OCI-LY7 (cell line): ENCODE data around the gene NFATC2. TPM values are rescaled to one million over a fixed set of nuclear protein-coding genes. Genes with fewer than 3 reads are reported as not detected.
A peak's percentile ranks its signal among the peaks of the same experiment; 100 is the strongest.

ENCODE experiments used
- BruUV-seq: library from RNA; stranded (reverse); fragments of 400-500 nt; replicated peaks from 2 replicates; lab custom pipeline; 2021; lab: Mats Ljungman, UMichigan
- CTCF ChIA-PET: fragments of 300-600 bp; sonication (Branson Sonifier 250); formaldehyde crosslinking; loops from one replicate; lab custom pipeline; 2022; ENCODE audit warnings: antibody characterized with exemption; ENCODE audit not compliant: unreplicated experiment; lab: Charles Lee
- POLR2A ChIA-PET: fragments of 300-600 bp; sonication (Branson Sonifier 250); formaldehyde crosslinking; loops from one replicate; lab custom pipeline; 2022; ENCODE audit warnings: antibody characterized with exemption; lab: Charles Lee
- DNase-seq: peaks from one replicate; pipeline ENCODE4 v3.0.0-alpha.2; 2015; ENCODE audit warnings: low spot score
- H2AFZ ChIP-seq: fragments of 200-600 bp; sonication (generic), shearing (Covaris generic); 2 replicates; pipeline ENCODE4 v1.6.1; 2014; ENCODE audit warnings: mild to moderate bottlenecking, antibody characterized with exemption, low read length, moderate library complexity
- H3K27ac ChIP-seq: fragments of 200-600 bp; sonication (generic); 2 replicates; pipeline ENCODE4 v1.5.1; 2014; ENCODE audit warnings: mixed run types, low read depth, mild to moderate bottlenecking, moderate library complexity, low read length, inconsistent platforms; ENCODE audit not compliant: poor library complexity, severe bottlenecking
- H3K36me3 ChIP-seq: fragments of 200-600 bp; sonication (generic); 2 replicates; pipeline ENCODE4 v1.6.1; 2014; ENCODE audit warnings: mild to moderate bottlenecking, antibody characterized with exemption, low read length, moderate library complexity, mixed read lengths; ENCODE audit not compliant: insufficient read depth
- H3K4me1 ChIP-seq: fragments of 200-600 bp; sonication (generic); 2 replicates; pipeline ENCODE4 v1.5.1; 2014; ENCODE audit warnings: mild to moderate bottlenecking, low read length; ENCODE audit not compliant: insufficient read depth, poor library complexity, severe bottlenecking
- H3K4me2 ChIP-seq: fragments of 200-600 bp; sonication (generic); 2 replicates; pipeline ENCODE4 v1.6.1; 2014; ENCODE audit warnings: mild to moderate bottlenecking, low read length
- H3K4me3 ChIP-seq: fragments of 200-600 bp; sonication (generic); 2 replicates; pipeline ENCODE4 v1.5.1; 2014; ENCODE audit warnings: mild to moderate bottlenecking, low read depth, low read length; ENCODE audit not compliant: poor library complexity, severe bottlenecking
- H3K79me2 ChIP-seq: fragments of 200-600 bp; sonication (generic); 2 replicates; pipeline ENCODE4 v1.6.1; 2016; ENCODE audit warnings: low read depth, mild to moderate bottlenecking, low read length, moderate library complexity, mixed read lengths; ENCODE audit not compliant: insufficient read depth
- H3K9me2 ChIP-seq: fragments of 200-600 bp; sonication (generic); 2 replicates; pipeline ENCODE4 v1.6.1; 2016; ENCODE audit warnings: mild to moderate bottlenecking, low read length, mixed read lengths; ENCODE audit not compliant: insufficient read depth
- H3K9me3 ChIP-seq: fragments of 200-600 bp; sonication (generic); 2 replicates; pipeline ENCODE4 v1.6.1; 2014; ENCODE audit warnings: mild to moderate bottlenecking, mixed run types, low read length, mixed read lengths
- H4K20me1 ChIP-seq: fragments of 200-600 bp; sonication (generic); 2 replicates; pipeline ENCODE4 v1.6.1; 2014; ENCODE audit warnings: mild to moderate bottlenecking, antibody characterized with exemption, low read length, moderate library complexity, mixed read lengths; ENCODE audit not compliant: insufficient read depth
- EZH2phosphoT487 ChIP-seq: fragments of 200-600 bp; sonication (generic); IDR thresholded peaks from 2 replicates; pipeline ENCODE4 v1.6.1; 2018; ENCODE audit warnings: low read depth, borderline replicate concordance, mild to moderate bottlenecking, mixed run types, antibody characterized with exemption, low read length, moderate library complexity, mixed read lengths
- intact Hi-C: fragments of 100-400 bp; cut with micrococcal nuclease; formaldehyde crosslinking; loops from one replicate; pipeline ENCODE4 v1.10.0; 2022; ENCODE audit not compliant: unreplicated experiment
- total RNA-seq, 2 experiments: library from RNA; depleted of rRNA in 1 of 2; stranded (reverse); fragments of >200 nt in 1 of 2; shearing (Covaris generic) in 1 of 2; gene quantifications; 2 replicates each; pipeline ENCODE4 v1.2.3, GENCODE V29; 2014 to 2022
- TF ChIP-seq, protein P1 (sequence below): fragments of 200-600 bp; sonication (generic); conservative IDR thresholded peaks from 2 replicates; pipeline ENCODE4 v1.5.1; 2014; ENCODE audit warnings: mild to moderate bottlenecking, antibody characterized with exemption, low read length, moderate library complexity, mixed read lengths

The NFATC2 gene
- total RNA-seq, 2 experiments from 2014 or later, result 12.5 to 43.8 TPM

DNA sequence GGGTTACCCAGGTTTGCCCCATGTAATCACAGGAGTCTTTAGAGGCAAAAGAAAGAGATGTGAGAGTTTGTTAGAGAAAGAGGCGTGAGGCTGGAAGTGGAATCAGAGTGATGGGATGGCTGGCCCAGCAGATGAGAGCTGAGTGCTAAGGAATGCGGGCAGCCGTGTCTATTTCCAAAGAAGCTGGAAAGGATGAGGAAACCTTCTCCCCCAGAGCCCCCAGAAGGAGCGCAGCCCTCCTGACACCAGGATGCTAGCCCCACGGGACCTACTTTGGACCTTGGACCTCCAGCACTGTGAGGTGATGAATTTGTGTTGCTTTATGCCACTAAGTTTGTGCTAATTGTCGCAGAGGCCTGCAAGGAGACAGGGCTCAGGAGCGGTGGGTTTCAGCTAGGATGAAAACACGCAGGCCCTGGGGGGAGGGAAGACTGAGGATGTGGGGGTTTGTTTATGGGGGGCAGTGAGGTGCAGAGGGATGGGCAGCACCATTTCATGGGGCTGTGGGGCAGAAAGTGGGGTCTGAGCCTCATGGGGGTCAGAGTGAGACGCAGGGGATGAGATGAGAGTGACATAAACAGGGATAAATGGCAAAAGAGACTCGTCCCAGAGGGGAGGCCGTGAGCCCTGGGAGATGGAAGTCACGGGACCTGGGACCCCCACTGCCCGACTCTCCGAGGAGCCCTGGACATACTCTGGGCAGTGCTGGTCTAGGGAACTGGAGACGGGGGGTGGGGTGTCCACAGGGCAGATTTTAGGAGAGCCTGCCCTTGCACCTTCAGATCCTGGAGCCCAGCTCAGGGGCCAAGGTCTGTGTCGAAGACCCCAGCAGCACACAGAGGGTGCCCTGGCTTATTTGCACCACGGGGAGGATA is 160.2 kb downstream of the NFATC2 start:
- H3K4me2 ChIP-seq, result peak overlapping the region; percentile 77
- no peaks in the 10 kb centered on the region for H4K20me1 ChIP-seq
- H3K27ac ChIP-seq, result peak overlapping the region; percentile 95
- H3K4me1 ChIP-seq, result peaks cover 99% of the 10 kb centered on the region
- peaks cover 22% of the 10 kb centered on the region; the same call in 1 of the 2 replicates for H3K79me2 ChIP-seq
- TF ChIP-seq, protein P1, sequence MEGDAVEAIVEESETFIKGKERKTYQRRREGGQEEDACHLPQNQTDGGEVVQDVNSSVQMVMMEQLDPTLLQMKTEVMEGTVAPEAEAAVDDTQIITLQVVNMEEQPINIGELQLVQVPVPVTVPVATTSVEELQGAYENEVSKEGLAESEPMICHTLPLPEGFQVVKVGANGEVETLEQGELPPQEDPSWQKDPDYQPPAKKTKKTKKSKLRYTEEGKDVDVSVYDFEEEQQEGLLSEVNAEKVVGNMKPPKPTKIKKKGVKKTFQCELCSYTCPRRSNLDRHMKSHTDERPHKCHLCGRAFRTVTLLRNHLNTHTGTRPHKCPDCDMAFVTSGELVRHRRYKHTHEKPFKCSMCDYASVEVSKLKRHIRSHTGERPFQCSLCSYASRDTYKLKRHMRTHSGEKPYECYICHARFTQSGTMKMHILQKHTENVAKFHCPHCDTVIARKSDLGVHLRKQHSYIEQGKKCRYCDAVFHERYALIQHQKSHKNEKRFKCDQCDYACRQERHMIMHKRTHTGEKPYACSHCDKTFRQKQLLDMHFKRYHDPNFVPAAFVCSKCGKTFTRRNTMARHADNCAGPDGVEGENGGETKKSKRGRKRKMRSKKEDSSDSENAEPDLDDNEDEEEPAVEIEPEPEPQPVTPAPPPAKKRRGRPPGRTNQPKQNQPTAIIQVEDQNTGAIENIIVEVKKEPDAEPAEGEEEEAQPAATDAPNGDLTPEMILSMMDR, result no peak
- TF ChIP-seq EZH2phosphoT487, result no peak
- BruUV-seq, result no TSS peak
- CTCF ChIA-PET, result interaction anchor here (1.2 kb wide), 1 partner anchor 79 kb away, joined by 3 read pairs; no protein-coding TSS in a partner anchor
- intact Hi-C loops, result loop anchor here (5.0 kb wide), 3 partner anchors 145 to 570 kb away; no protein-coding TSS in a partner anchor
- H3K9me2 ChIP-seq, result no peaks in the 10 kb centered on the region
- POLR2A ChIA-PET, result interaction anchor here (0.6 to 1.9 kb wide), 6 partner anchors 22 to 212 kb away, joined by 3 to 8 read pairs (median 4); no protein-coding TSS in a partner anchor
- peak overlapping the region; percentile 1; the same call in 1 of the 2 replicates for H2AFZ ChIP-seq
- peaks cover 10% of the 10 kb centered on the region for H3K36me3 ChIP-seq
- DNase-seq, result no peak
- H3K4me3 ChIP-seq, result peak overlapping the region; percentile 56
- H3K9me3 ChIP-seq, result no peaks in the 10 kb centered on the region; the same call in 1 of the 2 replicates

DNA sequence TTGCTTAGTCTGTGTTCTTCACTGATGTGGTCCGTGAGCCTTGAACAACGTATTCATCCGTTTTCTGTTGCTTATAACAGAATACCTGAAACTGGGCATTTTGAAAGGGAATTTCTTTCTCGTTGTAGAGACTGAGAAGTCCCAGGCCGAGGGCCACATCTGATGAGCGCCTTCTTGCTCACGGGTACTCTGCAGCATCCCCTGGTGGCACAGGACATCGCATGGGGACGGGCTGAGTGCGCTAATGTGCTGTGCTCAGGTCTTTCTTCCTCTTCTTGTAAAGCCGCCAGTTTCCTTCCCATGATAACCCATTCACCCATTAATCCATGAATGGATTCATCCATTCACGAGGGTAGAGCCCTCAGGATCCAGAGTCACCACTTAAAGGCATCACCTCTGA is 161.0 kb downstream of the NFATC2 start:
- DNase-seq, result peak; percentile 86
- no peak for TF ChIP-seq EZH2phosphoT487
- TF ChIP-seq, protein P1, result peak; percentile 79
- CTCF ChIA-PET, result interaction anchor here (2.6 kb wide), 1 partner anchor 213 kb away, joined by 10 read pairs; no protein-coding TSS in a partner anchor
- H4K20me1 ChIP-seq, result no peaks in the 10 kb centered on the region
- BruUV-seq, result no TSS peak
- peaks cover 94% of the 10 kb centered on the region for H3K4me1 ChIP-seq
- peaks cover 10% of the 10 kb centered on the region for H3K36me3 ChIP-seq
- intact Hi-C loops, result loop anchor here (5.0 kb wide), 3 partner anchors 146 to 569 kb away; no protein-coding TSS in a partner anchor
- no peak overlapping the region for H2AFZ ChIP-seq
- H3K27ac ChIP-seq, result peak overlapping the region; percentile 95
- H3K4me3 ChIP-seq, result peak overlapping the region; percentile 56
- POLR2A ChIA-PET, result interaction anchor here (1.0 to 1.9 kb wide), 2 partner anchors 23 kb away, joined by 5 to 8 read pairs; no protein-coding TSS in a partner anchor
- H3K9me3 ChIP-seq, result no peaks in the 10 kb centered on the region; the same call in 1 of the 2 replicates
- H3K4me2 ChIP-seq, result peak overlapping the region; percentile 77
- H3K79me2 ChIP-seq, result peaks cover 22% of the 10 kb centered on the region; the same call in 1 of the 2 replicates
- H3K9me2 ChIP-seq, result no peaks in the 10 kb centered on the region
